Omental fat pad (tissue), 4 donors: ENCODE measurements around the gene CBY1. TPM values are rescaled to one million over a fixed set of nuclear protein-coding genes. Genes with fewer than 3 reads are reported as not detected.

Source experiments
- ATAC-seq: fragments of 150-250 bp; one replicate; pipeline ENCODE4 v1.9.1; 2016; ENCODE audit warnings: mild to moderate bottlenecking, moderate library complexity; ENCODE audit not compliant: low FRiP score
- DNase-seq: peaks from one replicate; pipeline ENCODE4 v3.0.0-alpha.2; 2019; ENCODE audit warnings: low spot score
- CTCF ChIP-seq, 3 donors: fragments of 450-650 bp; IDR thresholded peaks; one replicate each; pipeline ENCODE4 v1.5.1; 2016 to 2017; ENCODE audit warnings: antibody characterized with exemption in 3 of 3, mild to moderate bottlenecking in 3 of 3, moderate library complexity in 2 of 3
- total RNA-seq, 4 donors: library from RNA; depleted of rRNA; stranded (reverse); fragments of >200 nt; gene quantifications; one replicate each; pipeline ENCODE4 v1.1.0, GENCODE V29; 2016

CBY1 gene
- total RNA-seq, 4 donors from 2014 or later: 7.6 to 25.9 (median 17.4) TPM

GRCh38 chr22:38696606-38697424 lies 40.4 kb downstream of the CBY1 start:
- no peak for DNase-seq
- no peak for ATAC-seq
- TF ChIP-seq CTCF (IDR thresholded peaks at IDR 0.05): no peak

- DNase-seq (no peak), ATAC-seq (no peak)
- no peak for TF ChIP-seq CTCF (IDR thresholded peaks at IDR 0.05)
These were observed 41.1 kb downstream of the CBY1 start for GRCh38 chr22:38697425-38698089.

GRCh38 chr22:38698407-38699094 lies 42.1 kb downstream of the CBY1 start:
- TF ChIP-seq CTCF (IDR thresholded peaks at IDR 0.05): no peak
- no peak for ATAC-seq
- DNase-seq: no peak

- TF ChIP-seq CTCF (IDR thresholded peaks at IDR 0.05): no peak
These were observed 42.7 kb downstream of the CBY1 start for GRCh38 chr22:38699143-38699542.

GRCh38 chr22:38699784-38700183 lies 43.3 kb downstream of the CBY1 start:
- DNase-seq: no peak
- no peak for ATAC-seq
- TF ChIP-seq CTCF (IDR thresholded peaks at IDR 0.05): no peak

More at GRCh38 chr22:38699143-38699542, 42.7 kb downstream of the CBY1 start:
- no peak for ATAC-seq
- no peak for DNase-seq

- DNase-seq: peak; percentile 32
- ATAC-seq: peak; percentile 64
- no peak for TF ChIP-seq CTCF (IDR thresholded peaks at IDR 0.05)
These were observed 43.9 kb downstream of the CBY1 start for GRCh38 chr22:38700270-38700788.
